DOHH2 (cell line): Measurements from ENCODE around the gene SARS1.

ENCODE experiments used
- EZH2phosphoT487 ChIP-seq: fragments of 200-600 bp; sonication (generic); IDR thresholded peaks from 2 replicates; pipeline ENCODE4 v1.6.1; 2017; ENCODE audit warnings: borderline replicate concordance, mild to moderate bottlenecking, antibody characterized with exemption, low read length, moderate library complexity, mixed read lengths
- TF ChIP-seq, protein P1 (sequence below): fragments of 200-600 bp; sonication (generic); IDR thresholded peaks from one replicate; pipeline ENCODE4 v1.5.1; 2014; ENCODE audit warnings: antibody characterized with exemption, mild to moderate bottlenecking, low read depth, low read length; ENCODE audit not compliant: poor library complexity, severe bottlenecking

GRCh38 chr1:109204484-109204883 lies 9.2 kb upstream of the SARS1 start:
- TF ChIP-seq, protein P1, sequence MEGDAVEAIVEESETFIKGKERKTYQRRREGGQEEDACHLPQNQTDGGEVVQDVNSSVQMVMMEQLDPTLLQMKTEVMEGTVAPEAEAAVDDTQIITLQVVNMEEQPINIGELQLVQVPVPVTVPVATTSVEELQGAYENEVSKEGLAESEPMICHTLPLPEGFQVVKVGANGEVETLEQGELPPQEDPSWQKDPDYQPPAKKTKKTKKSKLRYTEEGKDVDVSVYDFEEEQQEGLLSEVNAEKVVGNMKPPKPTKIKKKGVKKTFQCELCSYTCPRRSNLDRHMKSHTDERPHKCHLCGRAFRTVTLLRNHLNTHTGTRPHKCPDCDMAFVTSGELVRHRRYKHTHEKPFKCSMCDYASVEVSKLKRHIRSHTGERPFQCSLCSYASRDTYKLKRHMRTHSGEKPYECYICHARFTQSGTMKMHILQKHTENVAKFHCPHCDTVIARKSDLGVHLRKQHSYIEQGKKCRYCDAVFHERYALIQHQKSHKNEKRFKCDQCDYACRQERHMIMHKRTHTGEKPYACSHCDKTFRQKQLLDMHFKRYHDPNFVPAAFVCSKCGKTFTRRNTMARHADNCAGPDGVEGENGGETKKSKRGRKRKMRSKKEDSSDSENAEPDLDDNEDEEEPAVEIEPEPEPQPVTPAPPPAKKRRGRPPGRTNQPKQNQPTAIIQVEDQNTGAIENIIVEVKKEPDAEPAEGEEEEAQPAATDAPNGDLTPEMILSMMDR: no peak
- TF ChIP-seq EZH2phosphoT487: no peak
